GM19238 (cell line): ENCODE results near the gene CFAP43.
"Not testable (repeated sequence)": the region's sequence is repeated elsewhere in the genome, so short reads cannot be mapped to it uniquely, and the experiment has no call there.

Source experiments
- DNase-seq: peaks from one replicate; pipeline ENCODE4 v3.0.0; 2011; ENCODE audit warnings: low spot score; ENCODE audit not compliant: insufficient read length

CFAP43 gene

GRCh38 chr10:104256335-104256961, 24.3 kb upstream of the CFAP43 start:
- DNase-seq: no peak

- DNase-seq: peak; percentile 19
Measured at GRCh38 chr10:104255311-104255981, 23.3 kb upstream of the CFAP43 start.

GRCh38 chr10:104254493-104255310, 22.5 kb upstream of the CFAP43 start, which contains the start of gene GSTO1:
Gene GSTO1 (plus strand): TSS chr10:104254892. CDS start chr10:104254929, 37 bp downstream.
- DNase-seq: peak; percentile 55

DNA sequence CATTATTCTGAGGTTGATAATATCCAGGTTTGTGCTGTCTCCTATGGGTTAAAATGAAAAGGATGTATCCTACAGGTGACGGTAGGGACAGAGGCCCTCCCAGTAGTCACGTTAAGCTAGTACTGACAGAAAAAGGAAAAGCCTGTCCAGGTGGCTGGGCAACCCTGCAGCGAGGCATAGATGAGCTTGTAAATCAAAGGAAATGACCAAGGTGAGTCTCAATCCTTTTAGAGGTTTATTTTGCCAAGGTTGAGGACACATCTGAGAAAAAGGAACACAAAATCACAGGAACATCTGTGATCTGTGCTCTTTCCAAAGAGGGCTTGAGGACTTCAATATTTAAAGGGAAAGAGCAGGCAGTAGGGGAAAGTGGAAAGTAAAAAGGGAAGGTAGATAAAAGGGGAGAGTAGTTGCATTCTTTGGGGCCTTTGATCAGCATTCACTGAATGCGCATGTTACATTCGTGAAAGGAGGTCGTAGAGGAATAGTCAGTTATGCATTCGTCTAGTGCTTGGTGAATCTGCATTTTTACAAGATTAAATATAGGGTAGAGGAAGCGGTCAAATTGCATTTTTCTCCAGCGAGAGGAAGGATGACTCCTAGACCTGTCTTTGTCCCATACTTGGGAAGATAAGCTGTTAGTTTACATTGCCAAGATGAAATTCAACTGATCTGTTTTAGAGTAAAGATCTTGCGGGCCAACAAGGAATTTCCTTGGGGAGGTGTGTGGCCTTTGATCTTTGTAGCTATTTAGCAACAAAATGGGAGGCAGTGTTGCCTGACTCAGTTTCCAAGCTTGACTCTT, 21.6 kb upstream of the CFAP43 start:
- DNase-seq: no peak

DNA sequence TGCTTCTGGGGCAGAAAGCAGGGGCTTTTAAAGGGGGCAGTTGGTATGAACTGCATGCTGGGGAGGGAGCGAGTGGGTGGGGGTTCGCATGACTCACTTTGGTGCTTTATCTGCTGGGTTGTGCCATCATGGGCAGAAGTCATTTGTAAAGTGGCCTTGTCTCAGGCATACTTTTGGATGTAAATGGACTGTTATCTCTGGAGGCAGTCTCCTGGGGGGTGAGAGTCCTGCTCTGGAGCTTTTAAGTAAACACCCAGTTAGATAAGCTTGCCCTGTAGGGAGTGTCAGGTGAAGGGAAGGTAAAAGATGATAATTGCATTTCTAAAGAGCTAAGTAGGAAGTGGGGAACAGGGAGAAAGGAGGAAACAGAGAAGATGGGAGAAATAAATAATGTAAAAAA, 20.9 kb upstream of the CFAP43 start:
- DNase-seq: no peak

GRCh38 chr10:104252368-104252767, 20.2 kb upstream of the CFAP43 start:
- no peak for DNase-seq

GRCh38 chr10:104251443-104251842, 19.3 kb upstream of the CFAP43 start:
- no peak for DNase-seq

- no peak for DNase-seq
Measured at GRCh38 chr10:104250371-104250770, 18.2 kb upstream of the CFAP43 start.

- DNase-seq: not testable (repeated sequence)
Measured at GRCh38 chr10:104248931-104249330, 16.8 kb upstream of the CFAP43 start.

DNA sequence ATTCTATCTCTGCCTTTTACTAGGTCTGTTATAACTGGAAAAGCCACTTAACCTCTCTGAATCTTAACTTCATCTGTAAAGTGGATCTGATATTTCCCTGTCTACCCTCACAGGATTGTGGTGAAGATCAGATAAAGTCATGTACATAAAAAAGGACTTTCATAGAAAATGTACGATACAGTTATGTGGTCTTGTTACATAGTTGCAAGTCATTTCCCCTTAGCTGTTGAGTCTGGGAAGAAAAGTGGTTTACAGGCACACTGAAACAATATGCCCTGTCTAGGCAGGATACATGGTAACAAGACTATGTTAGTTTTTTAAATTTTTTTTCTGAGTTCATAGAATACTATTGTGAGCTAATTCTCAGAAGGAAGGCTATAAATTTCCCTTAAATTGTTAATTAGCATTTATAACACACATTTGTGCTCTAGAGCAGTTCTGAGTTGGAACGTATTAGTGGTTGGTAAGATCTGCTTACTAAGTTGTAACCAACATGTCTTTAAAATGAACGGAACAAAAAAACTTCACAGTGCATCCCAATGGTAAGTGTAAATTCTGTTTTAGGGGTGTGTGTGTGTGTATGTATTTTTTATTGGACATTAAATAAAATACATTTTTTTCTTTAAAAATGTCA, 15.5 kb upstream of the CFAP43 start:
- DNase-seq: no peak

GRCh38 chr10:104246976-104247375, 14.8 kb upstream of the CFAP43 start:
- DNase-seq: no peak

DNA sequence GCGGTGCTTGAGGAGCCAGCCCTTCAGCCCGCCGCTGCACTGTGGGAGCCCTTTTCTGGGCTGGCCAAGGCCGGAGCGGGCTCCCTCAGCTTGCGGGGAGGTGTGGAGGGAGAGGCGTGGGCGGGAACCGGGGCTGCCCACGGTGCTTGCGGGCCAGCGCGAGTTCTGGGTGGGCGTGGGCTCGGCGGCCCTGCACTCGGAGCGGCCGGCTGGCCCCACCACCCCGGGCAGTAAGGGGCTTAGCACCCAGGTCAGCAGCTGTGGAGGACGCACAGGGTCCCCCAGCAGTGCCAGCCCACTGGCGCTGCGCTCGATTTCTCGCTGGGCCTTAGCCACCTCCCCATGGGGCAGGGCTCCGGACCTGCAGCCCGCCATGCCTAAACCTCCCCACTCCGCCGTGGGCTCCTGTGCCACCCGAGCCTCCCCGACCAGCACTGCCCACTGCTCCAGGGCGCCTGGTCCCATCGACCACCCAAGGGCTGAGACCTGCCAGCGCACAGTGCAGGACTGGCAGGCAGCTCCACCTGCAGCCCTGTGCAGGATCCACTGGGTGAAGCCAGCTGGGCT, 13.0 kb upstream of the CFAP43 start:
- DNase-seq: no peak

DNA sequence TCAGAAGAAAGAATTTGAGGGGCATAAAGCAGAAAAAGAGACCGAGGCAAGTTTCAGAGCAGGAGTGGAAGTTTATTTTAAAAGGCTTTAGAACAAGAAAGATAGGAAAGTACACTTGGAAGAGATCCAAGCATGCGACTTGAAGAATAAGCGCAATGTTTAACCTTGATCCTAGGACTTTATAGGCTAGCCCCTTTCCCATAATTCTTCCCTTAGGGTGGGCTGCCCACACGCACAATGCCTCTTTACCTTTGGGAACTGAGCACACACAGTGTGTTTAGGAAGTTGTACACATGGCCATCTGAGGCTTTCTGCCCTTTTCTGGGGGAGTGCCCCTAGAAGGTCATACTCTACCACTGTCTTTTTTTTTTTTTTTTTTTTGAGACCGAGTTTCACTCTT, 11.3 kb upstream of the CFAP43 start:
- no peak for DNase-seq

DNA sequence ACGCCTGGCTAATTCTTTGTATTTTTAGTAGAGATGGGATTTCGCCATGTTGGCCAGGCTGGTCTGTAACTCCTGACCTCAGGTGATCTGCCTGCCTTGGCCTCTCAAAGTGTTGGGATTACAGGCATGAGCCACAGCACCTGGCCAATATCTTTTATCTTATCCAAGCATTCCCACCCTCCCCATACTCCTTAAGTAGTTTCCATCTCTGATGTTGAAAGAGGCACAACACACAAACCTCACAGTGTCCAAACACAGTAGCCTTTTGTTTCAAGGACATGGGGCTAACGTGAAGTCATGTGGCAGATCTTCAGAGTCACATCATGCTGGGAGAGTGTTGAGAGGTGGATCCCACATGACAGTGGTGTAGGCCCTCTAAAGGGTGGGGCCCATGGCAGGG, 10.8 kb upstream of the CFAP43 start:
- not testable (repeated sequence) for DNase-seq

GRCh38 chr10:104242545-104242944, 10.4 kb upstream of the CFAP43 start:
- no peak for DNase-seq

- no peak for DNase-seq
Measured at GRCh38 chr10:104240078-104240477, 7.9 kb upstream of the CFAP43 start.

GRCh38 chr10:104235801-104236200, 3.6 kb upstream of the CFAP43 start:
- DNase-seq: no peak

DNA sequence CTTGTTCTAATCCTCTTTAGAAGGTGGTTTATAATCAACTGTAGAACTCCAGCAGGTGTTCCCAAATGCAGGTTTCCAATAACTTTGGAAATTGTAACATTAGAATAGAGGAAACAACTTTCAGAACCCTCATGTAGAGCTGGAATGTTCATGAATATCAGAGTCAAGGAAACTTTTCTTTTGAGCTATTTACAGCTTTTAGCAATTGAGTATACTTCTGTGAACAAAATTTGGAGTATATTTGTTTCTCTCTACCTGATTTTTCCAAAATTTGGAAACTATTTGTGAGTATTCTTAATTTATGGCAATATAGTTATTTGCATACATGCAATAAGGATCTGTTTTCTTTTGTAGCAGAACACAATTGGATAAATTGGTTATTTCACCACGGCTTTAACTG, 2.8 kb upstream of the CFAP43 start:
- DNase-seq: no peak

GRCh38 chr10:104233817-104234216, 1.7 kb upstream of the CFAP43 start:
- DNase-seq: no peak

- DNase-seq: no peak
Measured at GRCh38 chr10:104232613-104233102, 494 bp upstream of the CFAP43 start.
